Vagina (tissue), 2 donors: ENCODE results near the gene FGF4. TPM values are rescaled to one million over a fixed set of nuclear protein-coding genes. Genes with fewer than 3 reads are reported as not detected.

Source experiments
- DNase-seq, 2 donors: peaks; one replicate each; pipeline ENCODE4 v3.0.0-alpha.2; 2017; ENCODE audit errors: extremely low spot score in 2 of 2
- H3K27ac ChIP-seq: fragments of 200-600 bp; sonication (generic); one replicate; pipeline ENCODE4 v1.5.1; 2019
- H3K27me3 ChIP-seq: fragments of 200-600 bp; sonication (generic); one replicate; pipeline ENCODE4 v1.5.1; 2019
- H3K36me3 ChIP-seq, 2 donors: fragments of 200-600 bp; sonication (generic); one replicate each; pipeline ENCODE4 v1.5.1; 2017 to 2019
- H3K4me1 ChIP-seq: fragments of 200-600 bp; sonication (generic); one replicate; pipeline ENCODE4 v1.5.1; 2019
- H3K4me3 ChIP-seq, 2 donors: fragments of 200-600 bp; sonication (generic); 1 replicate in 1 of 2; 2 replicates in 1 of 2; pipeline ENCODE4 v1.5.1; 2016 to 2019
- H3K9me3 ChIP-seq: fragments of 200-600 bp; sonication (generic); one replicate; pipeline ENCODE4 v1.5.1; 2019
- CTCF ChIP-seq, 3 experiments: fragments of 450-650 bp in 2 of 3; fragments of 200-600 bp in 1 of 3; sonication (generic) in 1 of 3; IDR thresholded peaks; one replicate each; pipeline ENCODE4 v1.5.1; 2017 to 2019; ENCODE audit warnings: antibody characterized with exemption in 3 of 3, mild to moderate bottlenecking in 2 of 3, moderate library complexity in 2 of 3
- POLR2A ChIP-seq, 2 donors: fragments of 450-650 bp; IDR thresholded peaks; one replicate each; pipeline ENCODE4 v1.6.1; 2017; ENCODE audit warnings: antibody characterized with exemption in 2 of 2, mild to moderate bottlenecking in 2 of 2, moderate library complexity in 2 of 2
- POLR2AphosphoS5 ChIP-seq, 2 donors: sonication (generic); formaldehyde crosslinking; IDR thresholded peaks; one replicate each; pipeline ENCODE4 v1.9.0; 2017; ENCODE audit warnings: antibody characterized with exemption in 2 of 2, mild to moderate bottlenecking in 2 of 2, low read depth in 1 of 2; ENCODE audit not compliant: insufficient read depth in 1 of 2
- intact Hi-C: fragments of 100-400 bp; cut with DNase I; formaldehyde crosslinking; loops from one replicate; pipeline ENCODE4 v1.15.1; 2023
- total RNA-seq: library from RNA; depleted of rRNA; stranded (reverse); fragments of >200 nt; gene quantifications from one replicate; pipeline ENCODE4 v1.2.3, GENCODE V29; 2016

FGF4 gene
- total RNA-seq, 1 donor from 2014 or later = not detected

- no peaks in the 10 kb centered on the region for H3K9me3 ChIP-seq
- H3K27me3 ChIP-seq = no peaks in the 10 kb centered on the region
- no peaks in the 10 kb centered on the region for H3K36me3 ChIP-seq
- H3K4me3 ChIP-seq = no peak overlapping the region
- H3K4me1 ChIP-seq = no peaks in the 10 kb centered on the region
- H3K27ac ChIP-seq = no peak overlapping the region
- no peak for DNase-seq
- intact Hi-C loops = no loop called here
- TF ChIP-seq POLR2AphosphoS5 (IDR thresholded peaks at IDR 0.05; ENCODE audit: insufficient read depth in 1 of 2, low read depth in 1 of 2) = no peak
- no peak for TF ChIP-seq POLR2A (IDR thresholded peaks at IDR 0.05)
- no peak for TF ChIP-seq CTCF (IDR thresholded peaks at IDR 0.05)
Observed at GRCh38 chr11:69808667-69809086, 33.5 kb upstream of the FGF4 start.

- Histone ChIP-seq H3K4me3 (no peak overlapping the region), H3K9me3 (no peaks in the 10 kb centered on the region), H3K27me3 (no peaks in the 10 kb centered on the region)
Observed at GRCh38 chr11:69807106-69807815, 32.1 kb upstream of the FGF4 start.

GRCh38 chr11:69804769-69805508 is 29.8 kb upstream of the FGF4 start:
- Histone ChIP-seq H3K27me3 (no peaks in the 10 kb centered on the region), H3K4me3 (no peak overlapping the region), H3K9me3 (no peaks in the 10 kb centered on the region), H3K27ac (no peak overlapping the region), H3K4me1 (no peaks in the 10 kb centered on the region), H3K36me3 (no peaks in the 10 kb centered on the region)
- intact Hi-C loops = no loop called here
- no peak for DNase-seq
- no peak for TF ChIP-seq POLR2A (IDR thresholded peaks at IDR 0.05)
- no peak for TF ChIP-seq CTCF (IDR thresholded peaks at IDR 0.05)
- no peak for TF ChIP-seq POLR2AphosphoS5 (IDR thresholded peaks at IDR 0.05; ENCODE audit: insufficient read depth in 1 of 2, low read depth in 1 of 2)

More at GRCh38 chr11:69807106-69807815, 32.1 kb upstream of the FGF4 start:
- Histone ChIP-seq H3K4me1 (no peaks in the 10 kb centered on the region), H3K27ac (no peak overlapping the region), H3K36me3 (no peaks in the 10 kb centered on the region)
- no peak for DNase-seq
- TF ChIP-seq CTCF (IDR thresholded peaks at IDR 0.05) (no peak), POLR2AphosphoS5 (IDR thresholded peaks at IDR 0.05; ENCODE audit: insufficient read depth in 1 of 2, low read depth in 1 of 2) (no peak), POLR2A (IDR thresholded peaks at IDR 0.05) (no peak)
- intact Hi-C loops = no loop called here

- Histone ChIP-seq H3K4me1 (no peaks in the 10 kb centered on the region), H3K9me3 (no peaks in the 10 kb centered on the region), H3K27ac (no peak overlapping the region), H3K27me3 (no peaks in the 10 kb centered on the region), H3K36me3 (no peaks in the 10 kb centered on the region), H3K4me3 (no peak overlapping the region)
- TF ChIP-seq CTCF (IDR thresholded peaks at IDR 0.05) (no peak), POLR2AphosphoS5 (IDR thresholded peaks at IDR 0.05; ENCODE audit: insufficient read depth in 1 of 2, low read depth in 1 of 2) (no peak), POLR2A (IDR thresholded peaks at IDR 0.05) (no peak)
- intact Hi-C loops = no loop called here
- DNase-seq = no peak
Observed at GRCh38 chr11:69803604-69804218, 28.6 kb upstream of the FGF4 start.
